ENCODE data around the gene THOC7.

DNA sequence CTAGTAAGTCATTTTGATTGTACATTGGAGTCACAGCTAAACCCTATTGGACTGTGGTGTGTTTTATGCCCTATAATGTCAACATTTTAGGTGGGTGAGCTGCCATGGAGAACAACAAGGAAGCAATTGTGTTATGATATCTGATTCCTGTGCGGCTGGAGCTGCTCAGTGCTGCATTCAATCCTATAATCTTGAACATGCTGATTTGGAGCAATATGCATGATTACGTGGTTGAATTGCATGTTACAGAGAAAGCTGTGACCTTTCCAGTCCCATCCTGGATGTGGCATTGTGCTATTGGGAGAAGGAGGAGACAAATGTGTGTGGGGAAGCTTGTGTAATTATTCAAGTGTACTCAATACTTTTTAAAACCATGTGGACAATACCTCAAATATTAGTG, 64.7 kb downstream of the THOC7 start:
- TF ChIP-seq, protein P1, sequence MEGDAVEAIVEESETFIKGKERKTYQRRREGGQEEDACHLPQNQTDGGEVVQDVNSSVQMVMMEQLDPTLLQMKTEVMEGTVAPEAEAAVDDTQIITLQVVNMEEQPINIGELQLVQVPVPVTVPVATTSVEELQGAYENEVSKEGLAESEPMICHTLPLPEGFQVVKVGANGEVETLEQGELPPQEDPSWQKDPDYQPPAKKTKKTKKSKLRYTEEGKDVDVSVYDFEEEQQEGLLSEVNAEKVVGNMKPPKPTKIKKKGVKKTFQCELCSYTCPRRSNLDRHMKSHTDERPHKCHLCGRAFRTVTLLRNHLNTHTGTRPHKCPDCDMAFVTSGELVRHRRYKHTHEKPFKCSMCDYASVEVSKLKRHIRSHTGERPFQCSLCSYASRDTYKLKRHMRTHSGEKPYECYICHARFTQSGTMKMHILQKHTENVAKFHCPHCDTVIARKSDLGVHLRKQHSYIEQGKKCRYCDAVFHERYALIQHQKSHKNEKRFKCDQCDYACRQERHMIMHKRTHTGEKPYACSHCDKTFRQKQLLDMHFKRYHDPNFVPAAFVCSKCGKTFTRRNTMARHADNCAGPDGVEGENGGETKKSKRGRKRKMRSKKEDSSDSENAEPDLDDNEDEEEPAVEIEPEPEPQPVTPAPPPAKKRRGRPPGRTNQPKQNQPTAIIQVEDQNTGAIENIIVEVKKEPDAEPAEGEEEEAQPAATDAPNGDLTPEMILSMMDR (IDR thresholded peaks at IDR 0.05) = no peak
- no peak for TF ChIP-seq POLR2A (IDR thresholded peaks at IDR 0.05)
